Endothelial cell of umbilical vein (primary cell): ENCODE measurements around the gene LY6G6C.

Source experiments
- EZH2 ChIP-seq: IDR thresholded peaks from 2 replicates; pipeline ENCODE4 v1.6.1; 2012; ENCODE audit warnings: borderline replicate concordance, low read depth, mild to moderate bottlenecking, moderate library complexity, low read length, inconsistent platforms; ENCODE audit not compliant: severe bottlenecking
- GATA2 ChIP-seq: IDR thresholded peaks from 2 replicates; pipeline ENCODE4 v1.7.0; 2011; ENCODE audit warnings: low read depth, mild to moderate bottlenecking, moderate library complexity, mixed read lengths, low read length; ENCODE audit not compliant: insufficient read length, insufficient read depth
- JUN ChIP-seq: IDR thresholded peaks from 2 replicates; pipeline ENCODE4 v1.6.1; 2011; ENCODE audit warnings: borderline replicate concordance, low read depth; ENCODE audit not compliant: insufficient read length, insufficient read depth
- POLR2A ChIP-seq: IDR thresholded peaks from 2 replicates; pipeline ENCODE4 v1.6.1; 2012; ENCODE audit warnings: low read depth, mild to moderate bottlenecking, control low read depth, low read length
- POLR2AphosphoS5 ChIP-seq: IDR thresholded peaks from 2 replicates; pipeline ENCODE4 v1.6.1; 2012; ENCODE audit warnings: low read depth, mild to moderate bottlenecking, control low read depth, low read length, moderate library complexity; ENCODE audit not compliant: insufficient read depth
- TF ChIP-seq, protein P1 (sequence below), 2 donors: IDR thresholded peaks; 1 replicate in 1 of 2; 2 replicates in 1 of 2; pipeline ENCODE4 v1.5.1; 2011; ENCODE audit warnings: low read length in 2 of 2, mild to moderate bottlenecking in 2 of 2, moderate library complexity in 2 of 2, control low read depth in 1 of 2, inconsistent platforms in 1 of 2, low read depth in 1 of 2; ENCODE audit not compliant: insufficient read depth in 1 of 2; ENCODE audit errors: extremely low read depth in 1 of 2
- TF ChIP-seq, protein P2 (sequence below): IDR thresholded peaks from 2 replicates; pipeline ENCODE4 v1.6.1; 2011; ENCODE audit not compliant: insufficient read depth, insufficient read length

DNA sequence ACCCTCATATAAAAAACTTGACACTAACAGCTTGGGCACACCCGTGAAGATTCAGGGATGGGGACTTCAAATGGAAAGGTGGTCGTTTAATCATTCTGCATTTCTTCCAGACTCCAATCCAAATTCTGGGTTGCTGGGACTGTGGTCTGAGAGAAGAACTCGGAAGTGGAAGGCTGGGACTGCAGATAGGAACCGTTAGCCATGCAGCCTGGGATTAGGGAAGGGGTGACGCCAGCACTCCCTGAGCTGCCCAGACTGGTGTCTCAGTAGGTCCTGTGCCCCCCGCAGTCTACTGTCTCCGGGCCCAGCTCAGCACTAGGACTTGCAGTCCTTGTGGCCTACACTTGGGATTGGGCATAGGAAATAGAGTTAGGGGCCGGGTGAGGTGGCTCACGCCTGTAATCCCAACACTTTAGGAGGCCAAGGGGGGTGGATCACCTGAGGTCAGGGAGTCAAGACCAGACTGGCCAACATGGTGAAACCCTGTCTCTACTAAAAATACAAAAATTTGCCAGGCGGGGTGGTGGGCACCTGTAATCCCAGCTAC, 15.3 kb upstream of the LY6G6C start:
- TF ChIP-seq, protein P1, sequence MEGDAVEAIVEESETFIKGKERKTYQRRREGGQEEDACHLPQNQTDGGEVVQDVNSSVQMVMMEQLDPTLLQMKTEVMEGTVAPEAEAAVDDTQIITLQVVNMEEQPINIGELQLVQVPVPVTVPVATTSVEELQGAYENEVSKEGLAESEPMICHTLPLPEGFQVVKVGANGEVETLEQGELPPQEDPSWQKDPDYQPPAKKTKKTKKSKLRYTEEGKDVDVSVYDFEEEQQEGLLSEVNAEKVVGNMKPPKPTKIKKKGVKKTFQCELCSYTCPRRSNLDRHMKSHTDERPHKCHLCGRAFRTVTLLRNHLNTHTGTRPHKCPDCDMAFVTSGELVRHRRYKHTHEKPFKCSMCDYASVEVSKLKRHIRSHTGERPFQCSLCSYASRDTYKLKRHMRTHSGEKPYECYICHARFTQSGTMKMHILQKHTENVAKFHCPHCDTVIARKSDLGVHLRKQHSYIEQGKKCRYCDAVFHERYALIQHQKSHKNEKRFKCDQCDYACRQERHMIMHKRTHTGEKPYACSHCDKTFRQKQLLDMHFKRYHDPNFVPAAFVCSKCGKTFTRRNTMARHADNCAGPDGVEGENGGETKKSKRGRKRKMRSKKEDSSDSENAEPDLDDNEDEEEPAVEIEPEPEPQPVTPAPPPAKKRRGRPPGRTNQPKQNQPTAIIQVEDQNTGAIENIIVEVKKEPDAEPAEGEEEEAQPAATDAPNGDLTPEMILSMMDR (IDR thresholded peaks at IDR 0.05; ENCODE audit: extremely low read depth in 1 of 2, insufficient read depth in 1 of 2, low read depth in 1 of 2, low read length in 2 of 2), result no peak
- TF ChIP-seq, protein P2, sequence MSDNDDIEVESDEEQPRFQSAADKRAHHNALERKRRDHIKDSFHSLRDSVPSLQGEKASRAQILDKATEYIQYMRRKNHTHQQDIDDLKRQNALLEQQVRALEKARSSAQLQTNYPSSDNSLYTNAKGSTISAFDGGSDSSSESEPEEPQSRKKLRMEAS, result no peak
- TF ChIP-seq POLR2A (no peak), EZH2 (no peak), POLR2AphosphoS5 (no peak), JUN (no peak), GATA2 (no peak)
